ENCODE data around the gene NME4. TPM values are rescaled to one million over a fixed set of nuclear protein-coding genes. Genes with fewer than 3 reads are reported as not detected.

Gene NME4
- total and polyA plus RNA-seq, 3 experiments from 2014 or later = 14.1 to 49.9 (median 15.4) TPM

DNA sequence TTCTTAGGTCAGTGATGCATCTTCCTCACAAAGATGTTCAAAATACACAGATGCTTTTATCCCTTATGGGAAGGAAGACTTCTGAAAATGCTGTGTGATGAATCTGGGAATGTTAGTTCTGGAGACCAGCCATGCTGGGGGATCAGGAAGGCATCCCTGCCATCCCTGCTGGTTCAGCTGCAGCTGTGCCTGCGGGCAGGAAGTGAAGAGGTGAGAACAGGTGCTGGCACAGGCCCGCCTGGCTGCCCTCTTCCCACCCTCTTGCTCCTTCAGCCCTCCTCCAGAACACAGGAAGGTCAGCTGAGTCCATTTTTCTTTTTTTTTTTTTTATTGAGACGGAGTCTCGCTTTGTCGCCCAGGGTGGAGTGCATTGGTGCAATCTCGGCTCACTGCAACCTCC is 43.6 kb downstream of the NME4 start:
- Mint-ChIP-seq H3K4me1 (peaks cover 2 to 16% (median 11%) of the 10 kb centered on the region in 3 donors), H3K27me3 (no peaks in the 10 kb centered on the region), H3K36me3 (peaks cover 0 to 21% (median 4%) of the 10 kb centered on the region in 3 donors), H3K9me3 (no peaks in the 10 kb centered on the region), H3K4me3 (no peak overlapping the region), H3K27ac (no peak overlapping the region)
- Histone ChIP-seq H3K27me3 (ENCODE audit: insufficient read depth, low read length, poor library complexity, severe bottlenecking) (no peaks in the 10 kb centered on the region), H3K4me1 (ENCODE audit: insufficient read depth, low read length) (no peaks in the 10 kb centered on the region), H3K4me3 (ENCODE audit: low read length) (no peak overlapping the region), H3K9me3 (ENCODE audit: low read length) (no peaks in the 10 kb centered on the region), H3K36me3 (ENCODE audit: insufficient read depth, low read length) (no peaks in the 10 kb centered on the region), H3K27ac (ENCODE audit: low read depth, low read length) (no peak overlapping the region)
- no peak for DNase-seq
- ChIA-PET CTCF (no interaction called here), POLR2A (no interaction called here)

DNA sequence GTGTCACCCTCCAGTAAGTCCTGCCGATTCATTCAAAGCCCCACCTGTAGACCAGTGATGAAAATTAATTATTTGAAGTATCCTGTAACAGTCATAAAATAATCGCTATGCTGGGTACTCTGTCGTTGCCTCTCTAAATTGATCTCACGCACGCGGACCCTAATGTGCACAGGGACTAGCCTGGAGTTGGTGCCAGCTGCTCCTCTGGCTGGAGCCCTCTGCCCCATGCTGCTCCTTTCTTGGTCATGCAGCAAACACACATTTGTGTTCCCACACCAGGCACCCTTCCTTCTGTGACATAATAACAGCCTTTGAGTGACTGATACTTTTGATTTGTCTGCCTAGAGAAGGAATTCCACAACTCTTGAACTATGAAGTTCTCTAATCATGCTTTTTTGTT is 44.4 kb downstream of the NME4 start:
- Histone ChIP-seq H3K27me3 (ENCODE audit: insufficient read depth, low read length, poor library complexity, severe bottlenecking) (no peaks in the 10 kb centered on the region), H3K4me1 (ENCODE audit: insufficient read depth, low read length) (no peaks in the 10 kb centered on the region), H3K4me3 (ENCODE audit: low read length) (no peak overlapping the region), H3K9me3 (ENCODE audit: low read length) (no peaks in the 10 kb centered on the region), H3K36me3 (ENCODE audit: insufficient read depth, low read length) (no peaks in the 10 kb centered on the region), H3K27ac (ENCODE audit: low read depth, low read length) (no peak overlapping the region)
- CTCF ChIA-PET = no interaction called here
- Mint-ChIP-seq H3K36me3 (peaks cover 0 to 21% (median 4%) of the 10 kb centered on the region in 3 donors), H3K9me3 (no peaks in the 10 kb centered on the region), H3K27me3 (no peaks in the 10 kb centered on the region), H3K4me1 (peaks cover 2 to 15% (median 11%) of the 10 kb centered on the region in 3 donors), H3K27ac (peak overlapping the region in 2 of 8 donors; percentile 22 to 46), H3K4me3 (no peak overlapping the region)
- DNase-seq = no peak
- POLR2A ChIA-PET = no interaction called here

DNA sequence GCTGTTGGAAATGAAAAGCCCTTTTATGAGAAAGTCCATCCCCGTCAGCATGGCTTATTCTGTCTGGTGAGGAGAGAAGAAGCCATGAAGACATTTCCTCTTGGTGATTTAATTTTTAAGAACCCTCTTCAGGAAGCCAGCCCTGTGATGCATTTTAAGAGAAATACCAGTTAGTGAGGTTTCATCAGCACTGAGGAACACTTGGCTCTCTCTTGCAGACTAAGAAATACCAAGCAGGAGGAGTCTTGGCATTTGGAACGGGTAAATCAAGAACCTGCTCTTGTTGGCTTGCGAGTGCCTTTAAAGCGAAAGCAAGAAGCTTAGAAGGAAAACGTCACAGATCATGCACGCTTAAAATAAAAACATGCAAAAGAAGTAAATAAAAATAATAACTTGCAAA is 46.0 kb downstream of the NME4 start:
- H3K27me3 Mint-ChIP-seq = no peaks in the 10 kb centered on the region
- peaks cover 2 to 15% (median 11%) of the 10 kb centered on the region in 3 donors for H3K4me1 Mint-ChIP-seq
- no peak for DNase-seq
- ChIA-PET POLR2A (no interaction called here), CTCF (no interaction called here)
- peak overlapping the region in 1 of 8 donors; percentile 93 for H3K27ac Mint-ChIP-seq
- Histone ChIP-seq H3K4me3 (ENCODE audit: low read length) (no peak overlapping the region), H3K9me3 (ENCODE audit: low read length) (no peaks in the 10 kb centered on the region), H3K4me1 (ENCODE audit: insufficient read depth, low read length) (no peaks in the 10 kb centered on the region), H3K27ac (ENCODE audit: low read depth, low read length) (no peak overlapping the region), H3K27me3 (ENCODE audit: insufficient read depth, low read length, poor library complexity, severe bottlenecking) (no peaks in the 10 kb centered on the region), H3K36me3 (ENCODE audit: insufficient read depth, low read length) (no peaks in the 10 kb centered on the region)
- no peaks in the 10 kb centered on the region for H3K9me3 Mint-ChIP-seq
- H3K4me3 Mint-ChIP-seq = no peak overlapping the region
- H3K36me3 Mint-ChIP-seq = peaks cover 0 to 21% (median 4%) of the 10 kb centered on the region in 3 donors

DNA sequence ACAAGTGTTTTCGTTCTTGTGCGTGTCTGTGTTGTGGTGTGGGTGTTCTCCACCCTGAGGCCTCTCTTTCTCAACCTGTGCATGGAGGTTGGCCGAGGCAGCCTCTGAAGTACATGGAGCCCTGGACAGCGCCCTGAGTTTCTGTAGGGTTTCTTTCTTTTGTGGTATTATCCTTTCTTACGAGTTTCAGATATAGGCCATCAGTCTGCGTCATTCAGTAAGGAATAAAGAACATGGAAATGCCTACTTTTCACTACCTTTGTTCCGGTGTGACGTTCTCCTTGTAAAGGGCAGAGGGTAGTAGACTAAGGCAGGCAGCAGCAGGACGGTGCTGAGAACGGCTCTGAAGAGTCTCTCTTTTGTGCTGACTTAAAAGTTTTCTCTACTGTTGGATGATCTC is 47.0 kb downstream of the NME4 start:
- CTCF ChIA-PET = no interaction called here
- H3K27ac Mint-ChIP-seq = peak overlapping the region in 1 of 8 donors; percentile 38
- no peaks in the 10 kb centered on the region for H3K27me3 Mint-ChIP-seq

DNA sequence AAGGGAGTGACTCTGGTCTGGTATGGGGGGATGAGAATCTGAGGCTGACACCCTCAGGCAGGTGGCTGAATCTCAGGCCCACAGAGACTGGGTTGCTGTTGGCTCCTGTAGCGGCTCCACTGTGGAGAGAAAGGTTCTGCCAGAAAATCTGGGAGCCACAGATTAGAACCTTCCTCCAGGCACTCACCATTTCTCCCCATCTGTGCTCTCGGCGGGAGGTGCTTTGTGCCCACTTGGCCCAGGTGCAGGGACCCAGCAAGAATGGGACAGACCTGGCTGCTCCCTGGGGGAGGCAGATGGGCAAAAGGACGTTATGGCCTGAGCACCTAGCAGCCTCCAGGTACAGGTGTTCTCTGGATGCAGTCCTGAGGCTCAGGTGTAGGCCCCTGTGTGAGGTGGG is 48.6 kb downstream of the NME4 start:
- Histone ChIP-seq H3K4me3 (ENCODE audit: low read length) (no peak overlapping the region), H3K4me1 (ENCODE audit: insufficient read depth, low read length) (no peaks in the 10 kb centered on the region), H3K9me3 (ENCODE audit: low read length) (no peaks in the 10 kb centered on the region), H3K27me3 (ENCODE audit: insufficient read depth, low read length, poor library complexity, severe bottlenecking) (no peaks in the 10 kb centered on the region), H3K36me3 (ENCODE audit: insufficient read depth, low read length) (no peaks in the 10 kb centered on the region), H3K27ac (ENCODE audit: low read depth, low read length) (no peak overlapping the region)
- Mint-ChIP-seq H3K9me3 (no peaks in the 10 kb centered on the region), H3K27ac (peak overlapping the region in 1 of 8 donors; percentile 77), H3K4me1 (peaks cover 0 to 7% (median 4%) of the 10 kb centered on the region in 3 donors), H3K36me3 (peaks cover 0 to 15% (median 0%) of the 10 kb centered on the region in 3 donors), H3K27me3 (no peaks in the 10 kb centered on the region), H3K4me3 (no peak overlapping the region)
- POLR2A ChIA-PET = no interaction called here
- no peak for DNase-seq
- CTCF ChIA-PET = no interaction called here

More for the DNA sequence above, 47.0 kb downstream of the NME4 start:
- H3K36me3 ChIP-seq (ENCODE audit: insufficient read depth, low read length) = no peaks in the 10 kb centered on the region
- no peak overlapping the region for H3K4me3 Mint-ChIP-seq
- no peaks in the 10 kb centered on the region for H3K9me3 ChIP-seq (ENCODE audit: low read length)
- POLR2A ChIA-PET = no interaction called here
- H3K4me1 ChIP-seq (ENCODE audit: insufficient read depth, low read length) = no peaks in the 10 kb centered on the region
- H3K4me1 Mint-ChIP-seq = peaks cover 2 to 15% (median 10%) of the 10 kb centered on the region in 3 donors
- peaks cover 0 to 18% (median 4%) of the 10 kb centered on the region in 3 donors for H3K36me3 Mint-ChIP-seq
- no peak for DNase-seq
- no peaks in the 10 kb centered on the region for H3K9me3 Mint-ChIP-seq
- H3K4me3 ChIP-seq (ENCODE audit: low read length) = no peak overlapping the region
- H3K27me3 ChIP-seq (ENCODE audit: insufficient read depth, low read length, poor library complexity, severe bottlenecking) = no peaks in the 10 kb centered on the region
- H3K27ac ChIP-seq (ENCODE audit: low read depth, low read length) = no peak overlapping the region

Other genes starting within 250 kb of the NME4 start
- not detected for gene HBZ, start 244.6 kb upstream of the NME4 start, total RNA-seq
- not detected for gene HBZ, start 244.6 kb upstream of the NME4 start, polyA plus RNA-seq
- not detected for gene HBM, start 231.2 kb upstream of the NME4 start, total RNA-seq
- not detected for gene HBM, start 231.2 kb upstream of the NME4 start, polyA plus RNA-seq
- not detected for gene HBA2, start 224.3 kb upstream of the NME4 start, total RNA-seq
- 5.8 TPM for gene HBA2, start 224.3 kb upstream of the NME4 start, polyA plus RNA-seq
- not detected for gene HBA1, start 220.5 kb upstream of the NME4 start, total RNA-seq
- gene HBA1, start 220.5 kb upstream of the NME4 start, polyA plus RNA-seq = 1.6 TPM
- gene HBQ1, start 216.7 kb upstream of the NME4 start, total RNA-seq = not detected
- 0.72 TPM for gene HBQ1, start 216.7 kb upstream of the NME4 start, polyA plus RNA-seq
- gene LUC7L, start 167.8 kb upstream of the NME4 start, total RNA-seq = 10 to 100 TPM; 78.5 to 80.0 TPM
- gene LUC7L, start 167.8 kb upstream of the NME4 start, polyA plus RNA-seq = 9.2 TPM
- gene FAM234A, start 162.4 kb upstream of the NME4 start, total RNA-seq = 10 to 100 TPM; 23.1 to 26.1 TPM
- 27.9 TPM for gene FAM234A, start 162.4 kb upstream of the NME4 start, polyA plus RNA-seq
- under 1 TPM in 1 of 2 experiments, not detected in 1; 0.09 TPM for gene RGS11, start 121.3 kb upstream of the NME4 start, total RNA-seq
- gene RGS11, start 121.3 kb upstream of the NME4 start, polyA plus RNA-seq = not detected
- gene ARHGDIG, start 116.6 kb upstream of the NME4 start, total RNA-seq = not detected
- gene ARHGDIG, start 116.6 kb upstream of the NME4 start, polyA plus RNA-seq = not detected
- not detected for gene PDIA2, start 114.0 kb upstream of the NME4 start, total RNA-seq
- not detected for gene PDIA2, start 114.0 kb upstream of the NME4 start, polyA plus RNA-seq
- 10 to 100 TPM; 24.7 to 26.3 TPM for gene AXIN1, start 44.5 kb upstream of the NME4 start, total RNA-seq
- 6.9 TPM for gene AXIN1, start 44.5 kb upstream of the NME4 start, polyA plus RNA-seq
- 10 to 100 TPM; 90.2 to 98.0 TPM for gene MRPL28, start 26.7 kb upstream of the NME4 start, total RNA-seq
- 67.8 TPM for gene MRPL28, start 26.7 kb upstream of the NME4 start, polyA plus RNA-seq
- 10 to 100 TPM; 36.1 to 36.2 TPM for gene PGAP6, start 15.2 kb upstream of the NME4 start, total RNA-seq
- 23.1 TPM for gene PGAP6, start 15.2 kb upstream of the NME4 start, polyA plus RNA-seq
- gene DECR2, start 4.7 kb downstream of the NME4 start, total RNA-seq = 1 to 10 TPM; 6.8 to 7.9 TPM
- 3.9 TPM for gene DECR2, start 4.7 kb downstream of the NME4 start, polyA plus RNA-seq
- gene RAB11FIP3, start 28.4 kb downstream of the NME4 start, total RNA-seq = 10 to 100 TPM; 30.0 to 32.8 TPM
- gene RAB11FIP3, start 28.4 kb downstream of the NME4 start, polyA plus RNA-seq = 4.4 TPM
- 10 to 100 TPM; 91.9 to 98.6 TPM for gene CAPN15, start 130.5 kb downstream of the NME4 start, total RNA-seq
- 15.5 TPM for gene CAPN15, start 130.5 kb downstream of the NME4 start, polyA plus RNA-seq
- gene PRR35, start 163.2 kb downstream of the NME4 start, total RNA-seq = not detected
- gene PRR35, start 163.2 kb downstream of the NME4 start, polyA plus RNA-seq = not detected
- under 1 TPM; 0.55 to 0.59 TPM for gene NHLRC4, start 169.8 kb downstream of the NME4 start, total RNA-seq
- gene NHLRC4, start 169.8 kb downstream of the NME4 start, polyA plus RNA-seq = 1.6 TPM
- 10 to 100 TPM; 47.4 to 50.1 TPM for gene PIGQ, start 172.8 kb downstream of the NME4 start, total RNA-seq
- 14.0 TPM for gene PIGQ, start 172.8 kb downstream of the NME4 start, polyA plus RNA-seq
- gene RAB40C, start 192.9 kb downstream of the NME4 start, total RNA-seq = 10 to 100 TPM; 12.3 to 13.3 TPM
- gene RAB40C, start 192.9 kb downstream of the NME4 start, polyA plus RNA-seq = 22.8 TPM
- gene WFIKKN1, start 233.8 kb downstream of the NME4 start, total RNA-seq = under 1 TPM; 0.11 to 0.22 TPM
- gene WFIKKN1, start 233.8 kb downstream of the NME4 start, polyA plus RNA-seq = 0.09 TPM
- 100 to 1,000 TPM; 129 TPM for gene METTL26, start 239.1 kb downstream of the NME4 start, total RNA-seq
- gene METTL26, start 239.1 kb downstream of the NME4 start, polyA plus RNA-seq = 97.4 TPM
- 10 to 100 TPM; 59.3 to 64.8 TPM for gene MCRIP2, start 244.6 kb downstream of the NME4 start, total RNA-seq
- 24.9 TPM for gene MCRIP2, start 244.6 kb downstream of the NME4 start, polyA plus RNA-seq